Calu3 (cell line): ENCODE results near the gene NUP54. TPM values are rescaled to one million over a fixed set of nuclear protein-coding genes. Genes with fewer than 3 reads are reported as not detected.

Source experiments
- BruUV-seq: library from RNA; stranded (reverse); fragments of 400-500 nt; replicated peaks from 2 replicates; lab custom pipeline; 2021; lab: Mats Ljungman, UMichigan
- CTCF ChIA-PET: fragments of 300-600 bp; sonication (Branson Sonifier 250); formaldehyde crosslinking; loops from one replicate; lab custom pipeline; 2022; ENCODE audit warnings: antibody characterized with exemption; lab: Charles Lee
- DNase-seq: peaks from one replicate; pipeline ENCODE4 v3.0.0; 2022
- H3K27ac Mint-ChIP-seq: one replicate; pipeline ENCODE4 v1.8.0; 2022; ENCODE audit warnings: mixed read lengths; ENCODE audit not compliant: unreplicated experiment
- H3K27me3 Mint-ChIP-seq: one replicate; pipeline ENCODE4 v1.8.0; 2022; ENCODE audit warnings: mixed read lengths; ENCODE audit not compliant: unreplicated experiment
- H3K36me3 Mint-ChIP-seq: one replicate; pipeline ENCODE4 v1.8.0; 2022; ENCODE audit warnings: mild to moderate bottlenecking, moderate library complexity, mixed read lengths; ENCODE audit not compliant: insufficient read depth, unreplicated experiment
- H3K4me1 Mint-ChIP-seq: one replicate; pipeline ENCODE4 v1.8.0; 2022; ENCODE audit warnings: mild to moderate bottlenecking, low read depth, mixed read lengths; ENCODE audit not compliant: unreplicated experiment
- H3K4me3 Mint-ChIP-seq: one replicate; pipeline ENCODE4 v1.8.0; 2022; ENCODE audit warnings: mild to moderate bottlenecking, low read depth, moderate library complexity, mixed read lengths; ENCODE audit not compliant: unreplicated experiment
- H3K9me3 Mint-ChIP-seq: one replicate; pipeline ENCODE4 v1.8.0; 2022; ENCODE audit warnings: low read depth, mixed read lengths; ENCODE audit not compliant: unreplicated experiment
- CTCF ChIP-seq: fragments of 200-600 bp; IDR thresholded peaks from one replicate; pipeline ENCODE4 v1.8.0; 2022; ENCODE audit warnings: antibody characterized with exemption; ENCODE audit not compliant: unreplicated experiment
- intact Hi-C: fragments of 100-400 bp; cut with micrococcal nuclease; formaldehyde crosslinking; loops from one replicate; pipeline ENCODE4 v1.10.0; 2022; ENCODE audit not compliant: unreplicated experiment
- total RNA-seq: library from RNA; stranded (reverse); gene quantifications from 2 replicates; pipeline ENCODE4 v1.2.3, GENCODE V29; 2022

NUP54 gene
- total RNA-seq, 1 experiment from 2014 or later = 33.9 TPM

DNA sequence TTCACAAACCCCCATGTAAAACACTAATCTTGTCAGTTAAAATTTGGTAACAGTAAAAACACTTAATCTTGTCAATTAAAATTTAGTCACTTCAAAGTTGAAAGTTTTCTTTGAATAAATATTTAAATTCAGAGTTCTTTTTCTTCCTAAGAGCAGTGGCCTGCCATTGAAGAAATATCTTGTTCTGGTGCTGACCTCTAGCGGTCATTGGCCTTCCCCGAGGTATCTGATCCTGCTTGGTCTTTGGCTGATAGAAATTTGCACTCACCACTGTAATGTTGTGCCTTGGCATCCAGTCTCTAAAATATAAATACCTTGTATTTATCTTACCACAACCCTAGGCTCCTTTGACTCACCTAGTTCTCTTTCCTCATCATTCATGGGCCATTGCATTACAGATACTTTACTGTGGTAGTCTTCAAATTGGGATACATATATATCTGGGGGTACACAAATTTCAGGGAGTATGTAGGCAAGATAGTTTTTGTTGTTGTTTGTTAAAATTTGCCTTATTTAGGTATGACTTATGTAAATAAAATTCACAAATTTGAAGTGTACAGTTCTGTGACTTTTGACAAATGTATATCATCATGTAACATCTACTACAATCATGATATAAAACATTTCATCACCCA lies 80.4 kb downstream of the NUP54 start:
- peak; percentile 59 for TF ChIP-seq CTCF
- Mint-ChIP-seq H3K4me1 (no peaks in the 10 kb centered on the region), H3K27ac (no peak overlapping the region), H3K27me3 (no peaks in the 10 kb centered on the region), H3K36me3 (no peaks in the 10 kb centered on the region), H3K9me3 (no peaks in the 10 kb centered on the region), H3K4me3 (no peak overlapping the region)
- CTCF ChIA-PET = no interaction called here
- DNase-seq = peak; percentile 71
- BruUV-seq = no TSS peak
- intact Hi-C loops = loop anchor here (1.0 kb wide), 1 partner anchor 71 kb away; no protein-coding TSS in a partner anchor

DNA sequence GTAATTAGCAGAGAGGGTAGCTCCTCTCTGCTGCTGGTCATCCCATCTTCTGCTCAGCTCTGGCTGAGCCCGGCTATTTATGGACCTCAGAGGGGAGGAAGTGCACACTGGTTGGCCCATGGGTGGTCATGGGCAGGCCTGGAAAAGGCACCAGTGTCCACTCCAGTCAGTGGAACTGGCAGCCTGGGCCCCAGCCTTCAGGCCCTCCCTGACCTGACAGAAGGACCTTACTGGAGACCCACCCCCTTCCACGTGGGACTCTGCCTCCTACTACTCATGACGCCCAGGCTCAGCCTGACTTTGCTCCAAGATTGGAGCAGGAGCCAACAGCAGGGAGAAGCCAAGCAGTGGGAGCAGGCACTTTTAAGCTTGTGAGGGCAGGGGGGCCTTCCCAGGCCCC lies 81.7 kb downstream of the NUP54 start:
- intact Hi-C loops = no loop called here
- Mint-ChIP-seq H3K4me3 (no peak overlapping the region), H3K27me3 (no peaks in the 10 kb centered on the region), H3K4me1 (peaks cover 4% of the 10 kb centered on the region), H3K27ac (no peak overlapping the region), H3K36me3 (no peaks in the 10 kb centered on the region), H3K9me3 (no peaks in the 10 kb centered on the region)
- CTCF ChIA-PET = interaction anchor here (1.2 kb wide), 1 partner anchor 71 kb away, joined by 4 read pairs; no protein-coding TSS in a partner anchor
- no peak for TF ChIP-seq CTCF
- no TSS peak for BruUV-seq
- no peak for DNase-seq

Other genes starting within 250 kb of the NUP54 start
- not detected in 2 replicates for gene PPEF2, start 245.9 kb downstream of the NUP54 start, total RNA-seq
- gene NAAA, start 207.4 kb downstream of the NUP54 start, total RNA-seq = 6.2 and 8.2 TPM in 2 replicates
- 28.5 and 37.4 TPM in 2 replicates for gene SDAD1, start 157.5 kb downstream of the NUP54 start, total RNA-seq
- gene CXCL9, start 140.9 kb downstream of the NUP54 start, total RNA-seq = not detected in 2 replicates
- gene CXCL10, start 124.9 kb downstream of the NUP54 start, total RNA-seq = 6.7 and 21.6 TPM in 2 replicates
- 6.0 and 38.4 TPM in 2 replicates for gene CXCL11, start 112.3 kb downstream of the NUP54 start, total RNA-seq
- gene ART3, start 73.7 kb downstream of the NUP54 start, total RNA-seq = 1.7 and 1.9 TPM in 2 replicates
- 87.3 and 109 TPM in 2 replicates for gene SCARB2, start 65.4 kb upstream of the NUP54 start, total RNA-seq
- 0.57 and 1.1 TPM in 2 replicates for gene FAM47E, start 103.3 kb upstream of the NUP54 start, total RNA-seq
- 3.2 and 5.0 TPM in 2 replicates for gene STBD1, start 158.3 kb upstream of the NUP54 start, total RNA-seq